ENCODE results near the gene AEBP2.

DNA sequence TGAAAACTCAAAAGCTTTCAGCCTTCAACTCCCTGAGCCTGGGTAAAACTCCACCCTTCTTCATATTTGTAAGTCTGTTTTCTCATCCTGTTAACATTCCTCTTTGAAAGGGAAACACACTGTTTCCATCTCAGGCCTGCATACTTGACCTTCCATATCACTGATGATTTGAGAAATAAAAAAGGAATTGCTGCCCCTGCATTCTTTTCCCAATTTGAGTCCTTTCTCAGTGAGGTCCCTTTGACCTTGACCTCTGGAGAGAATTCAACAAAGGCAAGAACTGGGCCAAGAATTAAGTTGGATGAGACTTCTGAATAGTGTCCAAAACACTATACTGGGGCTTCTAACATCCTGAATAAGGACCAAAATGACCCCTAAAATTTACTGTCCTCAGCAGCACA is 108.0 kb downstream of the AEBP2 start:
- TF ChIP-seq, protein P1, sequence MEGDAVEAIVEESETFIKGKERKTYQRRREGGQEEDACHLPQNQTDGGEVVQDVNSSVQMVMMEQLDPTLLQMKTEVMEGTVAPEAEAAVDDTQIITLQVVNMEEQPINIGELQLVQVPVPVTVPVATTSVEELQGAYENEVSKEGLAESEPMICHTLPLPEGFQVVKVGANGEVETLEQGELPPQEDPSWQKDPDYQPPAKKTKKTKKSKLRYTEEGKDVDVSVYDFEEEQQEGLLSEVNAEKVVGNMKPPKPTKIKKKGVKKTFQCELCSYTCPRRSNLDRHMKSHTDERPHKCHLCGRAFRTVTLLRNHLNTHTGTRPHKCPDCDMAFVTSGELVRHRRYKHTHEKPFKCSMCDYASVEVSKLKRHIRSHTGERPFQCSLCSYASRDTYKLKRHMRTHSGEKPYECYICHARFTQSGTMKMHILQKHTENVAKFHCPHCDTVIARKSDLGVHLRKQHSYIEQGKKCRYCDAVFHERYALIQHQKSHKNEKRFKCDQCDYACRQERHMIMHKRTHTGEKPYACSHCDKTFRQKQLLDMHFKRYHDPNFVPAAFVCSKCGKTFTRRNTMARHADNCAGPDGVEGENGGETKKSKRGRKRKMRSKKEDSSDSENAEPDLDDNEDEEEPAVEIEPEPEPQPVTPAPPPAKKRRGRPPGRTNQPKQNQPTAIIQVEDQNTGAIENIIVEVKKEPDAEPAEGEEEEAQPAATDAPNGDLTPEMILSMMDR (IDR thresholded peaks at IDR 0.05; ENCODE audit: insufficient read depth, low read length, poor library complexity, severe bottlenecking): no peak
- TF ChIP-seq EZH2phosphoT487 (conservative IDR thresholded peaks at IDR 0.05; ENCODE audit: low read length): no peak
